Astrocyte (in vitro differentiated cells and primary cell): ENCODE measurements around the gene SELENOO. TPM values are rescaled to one million over a fixed set of nuclear protein-coding genes. Genes with fewer than 3 reads are reported as not detected.

Experiments used
- DNase-seq: peaks from one replicate; pipeline ENCODE4 v3.0.0-alpha.2; 2010; ENCODE audit warnings: low read depth
- FAIRE-seq: peaks from 2 replicates; lab custom pipeline; 2011; peaks lifted over from hg19 to GRCh38; lab: Jason Lieb, UNC
- H2AFZ ChIP-seq: 2 replicates; pipeline ENCODE4 v1.6.0; 2012; ENCODE audit warnings: low read depth, low read length, inconsistent platforms
- H3K27ac ChIP-seq: 2 replicates; pipeline ENCODE4 v1.5.1; 2011; ENCODE audit warnings: low read depth, low read length, inconsistent platforms
- H3K27me3 ChIP-seq: 2 replicates; pipeline ENCODE4 v1.6.0; 2011; ENCODE audit warnings: low read length, inconsistent platforms; ENCODE audit not compliant: insufficient read depth
- H3K36me3 ChIP-seq: 2 replicates; pipeline ENCODE4 v1.5.1; 2011; ENCODE audit warnings: low read length, inconsistent platforms; ENCODE audit not compliant: insufficient read depth
- H3K4me1 ChIP-seq: 2 replicates; pipeline ENCODE4 v1.5.1; 2011; ENCODE audit warnings: low read length, inconsistent platforms; ENCODE audit not compliant: insufficient read depth
- H3K4me2 ChIP-seq: 2 replicates; pipeline ENCODE4 v1.6.0; 2012; ENCODE audit warnings: low read length, inconsistent platforms
- H3K4me3 ChIP-seq: 2 replicates; pipeline ENCODE4 v1.5.1; 2011; ENCODE audit warnings: low read depth, mild to moderate bottlenecking, low read length, inconsistent platforms; ENCODE audit not compliant: insufficient read depth
- H3K79me2 ChIP-seq: 2 replicates; pipeline ENCODE4 v1.6.0; 2012; ENCODE audit warnings: mild to moderate bottlenecking, low read length, inconsistent platforms; ENCODE audit not compliant: insufficient read depth
- H3K9ac ChIP-seq: 2 replicates; pipeline ENCODE4 v1.6.0; 2012; ENCODE audit warnings: mild to moderate bottlenecking, low read length, inconsistent platforms
- H3K9me3 ChIP-seq: 2 replicates; pipeline ENCODE4 v1.5.1; 2012; ENCODE audit warnings: low read depth, mild to moderate bottlenecking, low read length, inconsistent platforms; ENCODE audit not compliant: insufficient read depth
- H4K20me1 ChIP-seq: 2 replicates; pipeline ENCODE4 v1.6.0; 2012; ENCODE audit warnings: low read length, inconsistent platforms; ENCODE audit not compliant: insufficient read depth
- H3K27ac Mint-ChIP-seq: one replicate; pipeline ENCODE4 v1.8.0; 2021; ENCODE audit warnings: mild to moderate bottlenecking, mixed read lengths; ENCODE audit not compliant: unreplicated experiment
- H3K27me3 Mint-ChIP-seq: one replicate; pipeline ENCODE4 v1.8.0; 2021; ENCODE audit warnings: low read depth, mixed read lengths; ENCODE audit not compliant: unreplicated experiment
- H3K36me3 Mint-ChIP-seq: one replicate; pipeline ENCODE4 v1.8.0; 2021; ENCODE audit warnings: low read depth, mixed read lengths; ENCODE audit not compliant: unreplicated experiment
- H3K4me1 Mint-ChIP-seq: one replicate; pipeline ENCODE4 v1.8.0; 2021; ENCODE audit warnings: low read depth, mixed read lengths; ENCODE audit not compliant: unreplicated experiment
- H3K4me3 Mint-ChIP-seq: one replicate; pipeline ENCODE4 v1.8.0; 2021; ENCODE audit warnings: mild to moderate bottlenecking, moderate library complexity, mixed read lengths; ENCODE audit not compliant: unreplicated experiment
- H3K9me3 Mint-ChIP-seq: one replicate; pipeline ENCODE4 v1.8.0; 2021; ENCODE audit warnings: mild to moderate bottlenecking, mixed read lengths; ENCODE audit not compliant: unreplicated experiment
- EZH2 ChIP-seq: IDR thresholded peaks from 2 replicates; pipeline ENCODE4 v1.6.1; 2012; ENCODE audit warnings: mild to moderate bottlenecking, low read length, inconsistent platforms; ENCODE audit not compliant: insufficient read depth
- total RNA-seq: library from RNA; stranded (reverse); gene quantifications from 2 replicates; pipeline ENCODE4 v1.2.1, GENCODE V29; 2021
- TF ChIP-seq, protein P1 (sequence below): IDR thresholded peaks from 2 replicates; pipeline ENCODE4 v1.5.1; 2011; ENCODE audit warnings: low read depth, mild to moderate bottlenecking, inconsistent platforms, low read length, moderate library complexity; ENCODE audit not compliant: insufficient read depth

SELENOO gene
- total RNA-seq, 1 donor from 2014 or later = 18.5 TPM

DNA sequence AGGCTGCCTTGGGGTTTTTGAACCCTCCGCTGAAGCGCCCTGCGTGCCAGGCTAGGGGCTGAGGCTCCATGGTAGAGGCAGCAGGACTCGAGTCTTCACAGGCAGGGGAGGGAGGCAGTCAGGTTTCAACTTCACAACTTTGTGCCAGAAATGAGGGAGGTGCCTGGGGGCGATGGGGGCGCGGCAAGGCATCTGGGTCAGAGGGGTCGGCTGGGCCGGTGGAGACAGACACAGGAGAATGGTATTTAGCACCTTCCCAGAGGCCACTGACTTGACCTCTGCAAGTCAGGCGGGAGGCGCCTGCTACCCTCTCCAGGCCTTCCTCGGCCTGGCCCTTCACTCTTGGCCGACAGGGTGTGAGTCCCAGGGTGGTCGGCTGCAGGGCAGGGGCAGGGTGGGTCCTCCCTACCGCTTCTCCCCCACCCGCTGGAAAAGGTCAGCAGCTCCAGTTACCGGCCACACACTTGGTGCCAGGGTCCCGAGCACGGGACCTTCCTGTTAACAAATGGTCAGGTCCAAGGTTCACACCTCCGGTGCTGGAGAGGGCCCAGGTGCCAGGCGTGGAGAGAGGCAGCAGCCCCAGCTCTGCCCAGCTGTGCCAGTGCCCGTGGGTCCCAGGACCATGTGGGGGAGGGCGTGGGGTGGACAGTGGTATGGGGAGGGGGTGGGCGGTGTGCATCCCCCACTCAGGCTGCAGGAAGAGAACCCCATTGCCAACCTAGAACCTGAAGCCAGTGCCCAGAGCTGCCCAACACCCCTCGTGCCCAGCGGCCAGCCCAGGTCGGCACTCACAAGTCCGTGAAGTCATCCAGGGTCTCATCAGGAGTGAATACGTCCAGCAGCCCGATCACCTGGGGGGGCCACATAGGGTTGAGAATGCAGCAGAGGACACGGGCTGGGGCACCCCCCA is 56.9 kb downstream of the SELENOO start:
- no peak overlapping the region for H3K9ac ChIP-seq
- H3K4me1 Mint-ChIP-seq = peaks cover 7% of the 10 kb centered on the region
- H3K4me3 Mint-ChIP-seq = no peak overlapping the region
- H3K27ac ChIP-seq = no peak overlapping the region
- no peak overlapping the region for H3K4me2 ChIP-seq
- H3K9me3 Mint-ChIP-seq = no peaks in the 10 kb centered on the region
- H3K27me3 ChIP-seq = no peaks in the 10 kb centered on the region
- no peak overlapping the region for H2AFZ ChIP-seq
- no peak overlapping the region for H3K27ac Mint-ChIP-seq
- H3K27me3 Mint-ChIP-seq = no peaks in the 10 kb centered on the region
- H3K79me2 ChIP-seq = peaks cover 26% of the 10 kb centered on the region
- no peak overlapping the region for H3K4me3 ChIP-seq
- peaks cover 2% of the 10 kb centered on the region for H3K36me3 Mint-ChIP-seq
- H4K20me1 ChIP-seq = peaks cover 20% of the 10 kb centered on the region
- peaks cover 14% of the 10 kb centered on the region for H3K4me1 ChIP-seq
- FAIRE-seq = no peak
- no peaks in the 10 kb centered on the region for H3K36me3 ChIP-seq
- no peak for DNase-seq
- TF ChIP-seq, protein P1, sequence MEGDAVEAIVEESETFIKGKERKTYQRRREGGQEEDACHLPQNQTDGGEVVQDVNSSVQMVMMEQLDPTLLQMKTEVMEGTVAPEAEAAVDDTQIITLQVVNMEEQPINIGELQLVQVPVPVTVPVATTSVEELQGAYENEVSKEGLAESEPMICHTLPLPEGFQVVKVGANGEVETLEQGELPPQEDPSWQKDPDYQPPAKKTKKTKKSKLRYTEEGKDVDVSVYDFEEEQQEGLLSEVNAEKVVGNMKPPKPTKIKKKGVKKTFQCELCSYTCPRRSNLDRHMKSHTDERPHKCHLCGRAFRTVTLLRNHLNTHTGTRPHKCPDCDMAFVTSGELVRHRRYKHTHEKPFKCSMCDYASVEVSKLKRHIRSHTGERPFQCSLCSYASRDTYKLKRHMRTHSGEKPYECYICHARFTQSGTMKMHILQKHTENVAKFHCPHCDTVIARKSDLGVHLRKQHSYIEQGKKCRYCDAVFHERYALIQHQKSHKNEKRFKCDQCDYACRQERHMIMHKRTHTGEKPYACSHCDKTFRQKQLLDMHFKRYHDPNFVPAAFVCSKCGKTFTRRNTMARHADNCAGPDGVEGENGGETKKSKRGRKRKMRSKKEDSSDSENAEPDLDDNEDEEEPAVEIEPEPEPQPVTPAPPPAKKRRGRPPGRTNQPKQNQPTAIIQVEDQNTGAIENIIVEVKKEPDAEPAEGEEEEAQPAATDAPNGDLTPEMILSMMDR = no peak
- TF ChIP-seq EZH2 = no peak
- H3K9me3 ChIP-seq = no peaks in the 10 kb centered on the region

DNA sequence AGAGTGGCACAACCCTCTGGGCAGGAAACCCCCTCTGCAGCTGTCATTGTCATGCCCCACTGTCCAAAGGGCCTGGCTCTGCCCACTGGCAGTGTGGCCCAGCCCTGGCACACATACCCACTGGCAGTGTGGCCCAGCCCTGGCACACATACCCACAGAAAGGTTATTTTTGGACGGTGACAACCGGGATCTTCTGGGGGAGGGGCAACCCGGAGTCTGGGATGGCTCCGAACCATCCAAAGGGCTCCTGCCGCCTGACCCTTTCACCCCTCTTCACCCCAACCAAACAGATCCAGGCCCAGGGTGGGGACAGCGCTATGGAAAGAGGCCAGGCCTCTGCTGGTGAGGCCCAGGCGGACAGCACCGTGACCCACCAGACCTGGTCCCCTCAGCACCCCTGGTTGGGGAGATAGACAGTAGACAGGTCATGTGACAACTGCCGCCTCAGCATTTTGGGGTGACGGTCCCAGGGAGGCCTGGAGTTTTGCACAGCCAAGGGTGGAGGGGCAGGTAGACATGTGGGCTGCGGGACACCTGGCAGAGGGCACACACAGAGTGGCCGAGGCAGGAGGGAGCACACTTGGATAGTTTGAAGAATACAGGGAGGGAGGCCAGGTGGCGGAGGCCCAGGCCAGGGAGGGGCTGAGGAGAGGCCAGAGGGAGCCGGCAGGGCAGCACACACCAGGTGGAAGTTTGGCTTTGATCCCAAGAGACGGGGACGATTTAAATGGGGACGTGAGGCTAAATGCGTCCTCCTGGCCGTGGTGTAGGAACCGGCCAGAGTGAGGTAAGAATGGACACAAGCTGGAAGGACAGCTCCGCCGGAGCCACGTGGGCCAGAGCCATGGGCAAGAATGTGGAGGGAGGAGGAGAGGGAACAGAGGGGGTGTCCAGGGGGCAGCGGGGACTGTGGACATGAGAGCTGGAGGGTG is 57.8 kb downstream of the SELENOO start:
- no peak overlapping the region for H3K4me3 ChIP-seq
- H3K9me3 ChIP-seq = no peaks in the 10 kb centered on the region
- no peaks in the 10 kb centered on the region for H3K27me3 ChIP-seq
- no peak overlapping the region for H2AFZ ChIP-seq
- no peak overlapping the region for H3K9ac ChIP-seq
- Mint-ChIP-seq H3K27me3 (no peaks in the 10 kb centered on the region), H3K9me3 (no peaks in the 10 kb centered on the region), H3K27ac (no peak overlapping the region), H3K36me3 (peaks cover 2% of the 10 kb centered on the region), H3K4me1 (peaks cover 7% of the 10 kb centered on the region), H3K4me3 (peak overlapping the region; percentile 22)
- H3K36me3 ChIP-seq = no peaks in the 10 kb centered on the region
- no peak for DNase-seq
- no peak for FAIRE-seq
- H4K20me1 ChIP-seq = peaks cover 17% of the 10 kb centered on the region
- TF ChIP-seq, protein P1 = no peak
- no peak for TF ChIP-seq EZH2
- H3K4me2 ChIP-seq = no peak overlapping the region
- H3K4me1 ChIP-seq = peaks cover 17% of the 10 kb centered on the region
- H3K27ac ChIP-seq = no peak overlapping the region
- H3K79me2 ChIP-seq = peaks cover 26% of the 10 kb centered on the region
